Effector memory CD8-positive, alpha-beta T cell (primary cell): Measurements from ENCODE around the gene PARL.
"Not testable (repeated sequence)": the region's sequence is repeated elsewhere in the genome, so short reads cannot be mapped to it uniquely, and the experiment has no call there.

ENCODE experiments used
- ATAC-seq: fragments of 150-1000 bp; cut with Tn5 transposase; replicated peaks from 2 replicates; pipeline ENCODE4 v1.10.0; 2021; ENCODE audit warnings: mild to moderate bottlenecking, moderate library complexity
- DNase-seq, 3 experiments: peaks; one replicate each; pipeline ENCODE4 v3.0.0; 2021
- H3K27ac Mint-ChIP-seq, 2 donors: one replicate each; pipeline ENCODE4 v1.8.0; 2022; ENCODE audit warnings: mild to moderate bottlenecking in 2 of 2, mixed read lengths in 2 of 2, moderate library complexity in 2 of 2
- H3K27me3 Mint-ChIP-seq, 2 donors: one replicate each; pipeline ENCODE4 v1.8.0; 2022; ENCODE audit warnings: mixed read lengths in 2 of 2
- H3K36me3 Mint-ChIP-seq: one replicate; pipeline ENCODE4 v1.8.0; 2022; ENCODE audit warnings: mild to moderate bottlenecking, moderate library complexity, mixed read lengths; ENCODE audit not compliant: insufficient read depth
- H3K4me1 Mint-ChIP-seq, 2 donors: one replicate each; pipeline ENCODE4 v1.8.0; 2022; ENCODE audit warnings: low read depth in 2 of 2, mixed read lengths in 2 of 2
- H3K4me3 Mint-ChIP-seq, 2 donors: one replicate each; pipeline ENCODE4 v1.8.0; 2022; ENCODE audit warnings: mild to moderate bottlenecking in 2 of 2, mixed read lengths in 2 of 2, moderate library complexity in 2 of 2
- H3K9me3 Mint-ChIP-seq, 2 donors: one replicate each; pipeline ENCODE4 v1.8.0; 2022; ENCODE audit warnings: mixed read lengths in 2 of 2

The PARL gene

GRCh38 chr3:183895296-183895695, 10.6 kb upstream of the PARL start:
- peaks cover 11% of the 10 kb centered on the region for H3K36me3 Mint-ChIP-seq
- no peak overlapping the region for H3K27ac Mint-ChIP-seq
- no peaks in the 10 kb centered on the region for H3K4me1 Mint-ChIP-seq
- no peaks in the 10 kb centered on the region for H3K9me3 Mint-ChIP-seq
- H3K4me3 Mint-ChIP-seq = no peak overlapping the region
- peak; percentile 22 to 33 (median 27) for DNase-seq
- ATAC-seq = peak; percentile 94
- peaks cover 32 to 56% of the 10 kb centered on the region in 2 donors for H3K27me3 Mint-ChIP-seq

GRCh38 chr3:183892610-183893214, 8.0 kb upstream of the PARL start:
- no peak for ATAC-seq

GRCh38 chr3:183885766-183886165, 1.1 kb upstream of the PARL start:
- no peak for DNase-seq
- H3K36me3 Mint-ChIP-seq = peaks cover 12% of the 10 kb centered on the region
- H3K4me1 Mint-ChIP-seq = peaks cover 19 to 26% of the 10 kb centered on the region in 2 donors
- peaks cover 0 to 2% of the 10 kb centered on the region in 2 donors for H3K27me3 Mint-ChIP-seq
- peak overlapping the region; percentile 77 to 92 for H3K4me3 Mint-ChIP-seq
- no peak overlapping the region for H3K27ac Mint-ChIP-seq
- no peak for ATAC-seq
- no peaks in the 10 kb centered on the region for H3K9me3 Mint-ChIP-seq

More at GRCh38 chr3:183892610-183893214, 8.0 kb upstream of the PARL start:
- H3K27me3 Mint-ChIP-seq = peaks cover 12 to 37% of the 10 kb centered on the region in 2 donors
- peaks cover 0 to 4% of the 10 kb centered on the region in 2 donors for H3K4me1 Mint-ChIP-seq
- H3K4me3 Mint-ChIP-seq = no peak overlapping the region
- DNase-seq = no peak
- H3K27ac Mint-ChIP-seq = no peak overlapping the region
- H3K9me3 Mint-ChIP-seq = no peaks in the 10 kb centered on the region
- H3K36me3 Mint-ChIP-seq = peaks cover 11% of the 10 kb centered on the region

GRCh38 chr3:183884097-183884426, 618 bp downstream of the PARL start:
- peak overlapping the region; percentile 93 to 95 for H3K27ac Mint-ChIP-seq
- peak overlapping the region; percentile 92 to 97 for H3K4me3 Mint-ChIP-seq
- peaks cover 20 to 25% of the 10 kb centered on the region in 2 donors for H3K4me1 Mint-ChIP-seq
- DNase-seq (no peak), ATAC-seq (no peak)
- H3K27me3 Mint-ChIP-seq = no peaks in the 10 kb centered on the region
- no peaks in the 10 kb centered on the region for H3K9me3 Mint-ChIP-seq
- peaks cover 26% of the 10 kb centered on the region for H3K36me3 Mint-ChIP-seq

- peaks cover 26% of the 10 kb centered on the region for H3K36me3 Mint-ChIP-seq
- DNase-seq (no peak), ATAC-seq (no peak)
- H3K4me1 Mint-ChIP-seq = peaks cover 26 to 28% of the 10 kb centered on the region in 2 donors
- no peaks in the 10 kb centered on the region for H3K9me3 Mint-ChIP-seq
- peak overlapping the region; percentile 92 to 97 for H3K4me3 Mint-ChIP-seq
- no peaks in the 10 kb centered on the region for H3K27me3 Mint-ChIP-seq
- H3K27ac Mint-ChIP-seq = peak overlapping the region; percentile 93 to 95
Measured at GRCh38 chr3:183883291-183884096, 1.2 kb downstream of the PARL start.

- no peak overlapping the region for H3K27ac Mint-ChIP-seq
- no peak for DNase-seq
- no peaks in the 10 kb centered on the region for H3K27me3 Mint-ChIP-seq
- H3K4me3 Mint-ChIP-seq = no peak overlapping the region
- no peak for ATAC-seq
- no peaks in the 10 kb centered on the region for H3K9me3 Mint-ChIP-seq
- peaks cover 30 to 33% of the 10 kb centered on the region in 2 donors for H3K4me1 Mint-ChIP-seq
- H3K36me3 Mint-ChIP-seq = peaks cover 43% of the 10 kb centered on the region
Measured at GRCh38 chr3:183880121-183880520, 4.6 kb downstream of the PARL start.

- no peak for DNase-seq
- Mint-ChIP-seq H3K36me3 (peaks cover 36% of the 10 kb centered on the region), H3K27ac (no peak overlapping the region), H3K4me1 (peaks cover 29 to 32% of the 10 kb centered on the region in 2 donors), H3K9me3 (no peaks in the 10 kb centered on the region), H3K27me3 (no peaks in the 10 kb centered on the region), H3K4me3 (no peak overlapping the region)
- ATAC-seq = no peak
Measured at GRCh38 chr3:183879243-183879642, 5.4 kb downstream of the PARL start.

- Mint-ChIP-seq H3K27me3 (no peaks in the 10 kb centered on the region), H3K4me1 (peaks cover 19 to 23% of the 10 kb centered on the region in 2 donors), H3K27ac (no peak overlapping the region), H3K4me3 (no peak overlapping the region), H3K36me3 (peaks cover 36% of the 10 kb centered on the region), H3K9me3 (no peaks in the 10 kb centered on the region)
- no peak for ATAC-seq
- no peak for DNase-seq
Measured at GRCh38 chr3:183878071-183878470, 6.6 kb downstream of the PARL start.

GRCh38 chr3:183877227-183877626, 7.5 kb downstream of the PARL start:
- H3K4me1 Mint-ChIP-seq = peaks cover 22 to 30% of the 10 kb centered on the region in 2 donors
- H3K36me3 Mint-ChIP-seq = peaks cover 36% of the 10 kb centered on the region
- not testable (repeated sequence) for DNase-seq, H3K27me3 Mint-ChIP-seq, H3K4me3 Mint-ChIP-seq, H3K27ac Mint-ChIP-seq, H3K9me3 Mint-ChIP-seq, ATAC-seq

GRCh38 chr3:183875411-183875810, 9.3 kb downstream of the PARL start:
- Mint-ChIP-seq H3K27me3 (no peaks in the 10 kb centered on the region), H3K27ac (no peak overlapping the region), H3K9me3 (no peaks in the 10 kb centered on the region), H3K4me1 (peaks cover 27 to 44% of the 10 kb centered on the region in 2 donors), H3K4me3 (no peak overlapping the region), H3K36me3 (peaks cover 27% of the 10 kb centered on the region)
- ATAC-seq (no peak), DNase-seq (no peak)

- Mint-ChIP-seq H3K4me3 (no peak overlapping the region), H3K27ac (no peak overlapping the region), H3K27me3 (no peaks in the 10 kb centered on the region), H3K4me1 (peaks cover 26 to 46% of the 10 kb centered on the region in 2 donors), H3K9me3 (no peaks in the 10 kb centered on the region), H3K36me3 (peaks cover 17% of the 10 kb centered on the region)
- no peak for DNase-seq
- no peak for ATAC-seq
Measured at GRCh38 chr3:183873914-183874313, 10.8 kb downstream of the PARL start.

GRCh38 chr3:183871541-183871940, 13.1 kb downstream of the PARL start:
- Mint-ChIP-seq H3K4me3 (no peak overlapping the region), H3K9me3 (no peaks in the 10 kb centered on the region), H3K27me3 (no peaks in the 10 kb centered on the region), H3K4me1 (peaks cover 18 to 34% of the 10 kb centered on the region in 2 donors), H3K36me3 (peaks cover 14% of the 10 kb centered on the region), H3K27ac (no peak overlapping the region)
- DNase-seq = no peak
- ATAC-seq = no peak

- Mint-ChIP-seq H3K36me3 (peaks cover 20% of the 10 kb centered on the region), H3K4me1 (peaks cover 18 to 33% of the 10 kb centered on the region in 2 donors), H3K9me3 (no peaks in the 10 kb centered on the region), H3K27ac (peak overlapping the region in 1 of 2 donors; percentile 5), H3K4me3 (no peak overlapping the region), H3K27me3 (no peaks in the 10 kb centered on the region)
- no peak for DNase-seq
- no peak for ATAC-seq
Measured at GRCh38 chr3:183870563-183870962, 14.1 kb downstream of the PARL start.

- Mint-ChIP-seq H3K27me3 (no peaks in the 10 kb centered on the region), H3K4me3 (no peak overlapping the region), H3K9me3 (no peaks in the 10 kb centered on the region), H3K36me3 (peaks cover 38% of the 10 kb centered on the region), H3K27ac (no peak overlapping the region), H3K4me1 (peaks cover 15 to 33% of the 10 kb centered on the region in 2 donors)
- DNase-seq (no peak), ATAC-seq (no peak)
Measured at GRCh38 chr3:183868796-183869195, 15.9 kb downstream of the PARL start.
